Glutamatergic neuron (in vitro differentiated cells): ENCODE results near the gene SIPA1. TPM values are rescaled to one million over a fixed set of nuclear protein-coding genes. Genes with fewer than 3 reads are reported as not detected.

Experiments used
- DNase-seq: peaks from one replicate; pipeline ENCODE4 v3.0.0; 2022
- H3K27ac Mint-ChIP-seq: one replicate; pipeline ENCODE4 v1.8.0; 2020; ENCODE audit warnings: mild to moderate bottlenecking, mixed read lengths, inconsistent platforms; ENCODE audit not compliant: unreplicated experiment
- H3K27me3 Mint-ChIP-seq: one replicate; pipeline ENCODE4 v1.8.0; 2020; ENCODE audit warnings: mild to moderate bottlenecking, moderate library complexity, mixed read lengths, inconsistent platforms; ENCODE audit not compliant: unreplicated experiment
- H3K36me3 Mint-ChIP-seq: one replicate; pipeline ENCODE4 v1.8.0; 2020; ENCODE audit warnings: mild to moderate bottlenecking, mixed read lengths, inconsistent platforms; ENCODE audit not compliant: unreplicated experiment
- H3K4me1 Mint-ChIP-seq: one replicate; pipeline ENCODE4 v1.8.0; 2020; ENCODE audit warnings: mild to moderate bottlenecking, low read depth, mixed read lengths, inconsistent platforms; ENCODE audit not compliant: unreplicated experiment
- H3K4me3 Mint-ChIP-seq: one replicate; pipeline ENCODE4 v1.8.0; 2020; ENCODE audit warnings: mild to moderate bottlenecking, mixed read lengths, inconsistent platforms; ENCODE audit not compliant: unreplicated experiment
- H3K9me3 Mint-ChIP-seq: one replicate; pipeline ENCODE4 v1.8.0; 2020; ENCODE audit warnings: mild to moderate bottlenecking, moderate library complexity, mixed read lengths, inconsistent platforms; ENCODE audit not compliant: unreplicated experiment
- total RNA-seq: library from RNA; stranded (reverse); fragmentation: NEBNext Ultra II Directional; extraction: Animal tissue kit (Norgen Biotek cat#: 25700); gene quantifications from one replicate; pipeline ENCODE4 v1.2.1, GENCODE V29; 2021; ENCODE audit not compliant: unreplicated experiment
- TF ChIP-seq, protein P1 (sequence below): fragments of 200-600 bp; sonication (generic); IDR thresholded peaks from one replicate; pipeline ENCODE4 v1.5.0; 2021; ENCODE audit not compliant: partially characterized antibody, unreplicated experiment

The SIPA1 gene
- total RNA-seq, 1 donor from 2014 or later, result 21.4 TPM

GRCh38 chr11:65624931-65625627 is 12.8 kb upstream of the SIPA1 start:
- Mint-ChIP-seq H3K4me1 (no peaks in the 10 kb centered on the region), H3K9me3 (peaks cover 1% of the 10 kb centered on the region), H3K27me3 (peaks cover 2% of the 10 kb centered on the region), H3K27ac (no peak overlapping the region), H3K4me3 (no peak overlapping the region), H3K36me3 (no peaks in the 10 kb centered on the region)
- TF ChIP-seq, protein P1, sequence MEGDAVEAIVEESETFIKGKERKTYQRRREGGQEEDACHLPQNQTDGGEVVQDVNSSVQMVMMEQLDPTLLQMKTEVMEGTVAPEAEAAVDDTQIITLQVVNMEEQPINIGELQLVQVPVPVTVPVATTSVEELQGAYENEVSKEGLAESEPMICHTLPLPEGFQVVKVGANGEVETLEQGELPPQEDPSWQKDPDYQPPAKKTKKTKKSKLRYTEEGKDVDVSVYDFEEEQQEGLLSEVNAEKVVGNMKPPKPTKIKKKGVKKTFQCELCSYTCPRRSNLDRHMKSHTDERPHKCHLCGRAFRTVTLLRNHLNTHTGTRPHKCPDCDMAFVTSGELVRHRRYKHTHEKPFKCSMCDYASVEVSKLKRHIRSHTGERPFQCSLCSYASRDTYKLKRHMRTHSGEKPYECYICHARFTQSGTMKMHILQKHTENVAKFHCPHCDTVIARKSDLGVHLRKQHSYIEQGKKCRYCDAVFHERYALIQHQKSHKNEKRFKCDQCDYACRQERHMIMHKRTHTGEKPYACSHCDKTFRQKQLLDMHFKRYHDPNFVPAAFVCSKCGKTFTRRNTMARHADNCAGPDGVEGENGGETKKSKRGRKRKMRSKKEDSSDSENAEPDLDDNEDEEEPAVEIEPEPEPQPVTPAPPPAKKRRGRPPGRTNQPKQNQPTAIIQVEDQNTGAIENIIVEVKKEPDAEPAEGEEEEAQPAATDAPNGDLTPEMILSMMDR, result no peak
- DNase-seq, result no peak

DNA sequence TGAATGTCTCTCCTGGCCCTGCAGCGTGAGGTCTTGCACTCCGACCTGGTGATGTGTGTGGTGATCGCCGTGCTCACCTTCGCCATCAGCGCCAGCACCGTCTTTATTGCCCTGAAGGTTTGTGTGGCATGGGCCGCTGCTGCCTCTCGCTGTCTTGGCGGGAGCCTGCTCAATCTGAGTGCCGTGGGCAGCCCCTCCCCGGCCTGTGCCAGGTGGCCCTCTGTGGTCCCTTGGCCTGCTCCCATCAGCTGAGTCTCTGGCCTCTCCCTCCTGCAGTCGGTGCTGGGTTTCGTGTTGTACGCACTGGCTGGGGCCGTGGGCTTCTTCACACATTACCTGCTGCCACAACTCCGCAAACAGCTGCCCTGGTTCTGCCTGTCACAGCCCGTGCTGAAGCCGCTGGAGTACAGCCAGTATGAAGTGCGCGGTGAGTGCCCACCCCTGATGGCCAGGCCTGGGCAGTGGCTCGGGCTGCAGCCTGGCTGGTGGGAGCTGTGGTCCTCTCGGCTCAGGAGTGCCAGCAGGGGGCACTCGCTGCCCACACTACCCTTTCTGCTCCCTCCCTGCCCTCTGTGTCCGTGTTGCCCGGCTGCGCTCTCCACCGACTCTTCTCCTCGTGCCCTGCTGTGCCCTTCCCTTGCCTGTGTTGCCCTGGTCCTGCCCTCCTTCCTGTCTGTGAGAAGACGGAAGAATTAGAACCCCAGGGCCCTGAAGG is 12.1 kb upstream of the SIPA1 start:
- Mint-ChIP-seq H3K4me3 (peak overlapping the region; percentile 50), H3K36me3 (no peaks in the 10 kb centered on the region), H3K27me3 (peaks cover 2% of the 10 kb centered on the region), H3K9me3 (peaks cover 1% of the 10 kb centered on the region), H3K4me1 (no peaks in the 10 kb centered on the region), H3K27ac (no peak overlapping the region)
- TF ChIP-seq, protein P1, result peak; percentile 49
- DNase-seq, result peak; percentile 61

GRCh38 chr11:65627202-65627601 is 10.7 kb upstream of the SIPA1 start:
- no peak overlapping the region for H3K27ac Mint-ChIP-seq
- no peaks in the 10 kb centered on the region for H3K36me3 Mint-ChIP-seq
- TF ChIP-seq, protein P1, result no peak

GRCh38 chr11:65629579-65629978 is 8.3 kb upstream of the SIPA1 start:
- Mint-ChIP-seq H3K4me3 (no peak overlapping the region), H3K9me3 (peaks cover 1% of the 10 kb centered on the region), H3K27ac (no peak overlapping the region), H3K36me3 (no peaks in the 10 kb centered on the region), H3K4me1 (no peaks in the 10 kb centered on the region), H3K27me3 (no peaks in the 10 kb centered on the region)
- TF ChIP-seq, protein P1, result no peak
- no peak for DNase-seq

More at GRCh38 chr11:65627202-65627601, 10.7 kb upstream of the SIPA1 start:
- Mint-ChIP-seq H3K4me1 (no peaks in the 10 kb centered on the region), H3K4me3 (no peak overlapping the region), H3K27me3 (peaks cover 2% of the 10 kb centered on the region), H3K9me3 (peaks cover 1% of the 10 kb centered on the region)
- no peak for DNase-seq

DNA sequence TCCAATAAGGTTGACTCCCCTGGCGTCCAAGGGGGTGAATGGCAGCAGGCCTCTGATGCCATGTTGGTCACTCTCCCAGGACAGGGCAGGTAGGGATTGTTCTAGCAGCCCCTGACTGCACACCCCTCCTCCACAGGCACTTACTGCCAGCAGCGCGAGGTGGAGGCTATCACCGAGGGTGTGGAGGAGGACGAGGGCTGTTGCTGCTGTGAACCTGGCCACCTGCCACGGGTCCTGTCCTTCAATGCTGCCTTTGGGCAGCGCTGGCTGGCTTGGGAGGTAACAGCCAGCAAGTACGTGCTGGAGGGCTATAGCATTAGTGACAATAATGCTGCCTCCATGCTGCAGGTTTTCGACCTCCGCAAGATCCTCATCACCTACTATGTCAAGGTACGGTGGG is 7.7 kb upstream of the SIPA1 start:
- H3K36me3 Mint-ChIP-seq, result no peaks in the 10 kb centered on the region
- H3K4me3 Mint-ChIP-seq, result no peak overlapping the region
- no peaks in the 10 kb centered on the region for H3K4me1 Mint-ChIP-seq
- peaks cover 1% of the 10 kb centered on the region for H3K9me3 Mint-ChIP-seq
- no peak overlapping the region for H3K27ac Mint-ChIP-seq
- no peaks in the 10 kb centered on the region for H3K27me3 Mint-ChIP-seq
- no peak for DNase-seq
- TF ChIP-seq, protein P1, result no peak
